LNCAP (cell line): ENCODE measurements around the gene SPATA12.

Experiments
- CTCF ChIP-seq: fragments of 450-650 bp; IDR thresholded peaks from 2 replicates; pipeline ENCODE4 v1.5.1; 2017; ENCODE audit warnings: mild to moderate bottlenecking

SPATA12 gene

DNA sequence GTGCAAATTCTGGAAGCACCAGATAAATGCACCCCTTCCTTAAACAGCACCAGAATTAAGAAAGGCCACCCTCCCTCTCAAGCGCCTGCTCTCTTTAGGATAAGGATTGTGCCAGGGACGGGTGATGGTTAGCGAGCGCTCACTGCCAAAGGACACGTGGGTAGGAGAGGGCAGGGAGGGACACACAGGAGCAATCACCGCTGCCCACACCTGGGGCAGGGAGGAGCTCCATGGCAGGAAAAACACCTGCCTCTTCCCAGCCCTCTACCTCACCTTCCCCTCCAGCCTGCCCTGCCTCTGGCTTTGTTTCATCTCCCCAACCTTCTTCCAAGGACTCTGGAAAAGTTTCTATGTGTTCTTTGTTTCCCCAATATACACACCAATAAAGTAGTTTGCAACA lies 7.3 kb upstream of the SPATA12 start:
- TF ChIP-seq CTCF: no peak

DNA sequence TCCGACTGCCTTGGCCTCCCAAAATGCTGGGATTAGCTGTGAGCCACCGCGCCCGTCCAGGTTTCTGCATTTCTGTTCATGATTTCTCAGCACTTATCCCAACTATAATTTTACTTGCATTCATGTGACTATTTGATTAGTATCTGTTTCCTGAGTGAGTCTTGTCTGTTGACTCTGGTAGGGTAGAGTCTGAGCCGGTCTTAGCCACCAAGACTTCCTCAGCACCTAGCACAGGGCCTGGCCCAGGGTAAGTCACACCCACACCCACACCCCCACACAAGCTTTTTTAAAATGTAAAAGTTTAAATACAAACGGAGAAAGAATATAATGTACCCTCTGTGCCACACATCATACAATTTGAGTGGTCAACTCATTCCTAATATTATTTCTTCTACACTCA lies 3.1 kb upstream of the SPATA12 start:
- no peak for TF ChIP-seq CTCF

DNA sequence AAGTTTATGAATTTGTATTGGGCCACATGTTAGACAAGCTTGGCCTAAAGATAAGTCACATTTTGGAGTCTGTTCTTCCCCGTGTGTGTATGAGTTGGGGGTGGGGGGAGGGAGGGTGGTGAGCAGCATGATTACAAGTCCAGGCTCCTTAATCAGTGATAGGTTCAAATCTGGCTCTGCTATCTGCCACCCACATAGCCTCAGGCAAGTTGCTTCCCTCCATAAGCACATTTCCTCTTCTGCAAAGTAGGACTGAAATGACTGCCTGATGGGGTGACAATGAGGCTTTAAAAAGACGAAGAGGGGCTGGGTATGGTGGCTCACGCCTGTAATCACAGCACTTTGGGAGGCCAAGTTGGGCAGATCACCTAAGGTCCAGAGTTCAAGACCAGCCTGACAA lies 1.1 kb upstream of the SPATA12 start:
- no peak for TF ChIP-seq CTCF

- no peak for TF ChIP-seq CTCF
Observed at GRCh38 chr3:57061556-57061955, 1.1 kb downstream of the SPATA12 start.

DNA sequence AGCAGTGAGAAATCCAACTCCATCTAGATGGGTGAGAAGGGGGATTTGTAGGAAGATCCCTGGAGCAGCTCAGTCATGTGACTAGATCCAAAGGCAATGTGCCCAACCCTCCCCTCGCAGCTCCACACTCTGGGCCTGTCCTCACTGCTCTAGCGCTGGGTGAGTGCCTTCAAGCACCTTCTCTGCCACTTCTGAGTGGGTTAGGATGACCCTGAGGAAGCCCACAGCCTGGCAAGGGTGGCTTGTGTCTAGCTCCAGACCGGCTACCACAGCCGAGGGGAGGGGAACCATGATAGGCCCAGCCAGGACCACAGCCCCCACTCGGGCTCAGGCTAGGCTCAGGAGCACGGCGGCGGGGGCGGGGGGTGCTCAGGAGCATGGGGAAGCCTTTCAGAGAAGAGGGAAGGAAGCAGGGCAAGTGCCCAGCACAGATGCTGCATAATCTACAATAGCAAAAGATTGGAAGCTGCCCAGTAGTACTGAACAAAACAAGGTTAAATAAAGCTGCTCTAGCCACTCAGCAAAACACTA lies 1.7 kb downstream of the SPATA12 start:
- TF ChIP-seq CTCF: no peak

DNA sequence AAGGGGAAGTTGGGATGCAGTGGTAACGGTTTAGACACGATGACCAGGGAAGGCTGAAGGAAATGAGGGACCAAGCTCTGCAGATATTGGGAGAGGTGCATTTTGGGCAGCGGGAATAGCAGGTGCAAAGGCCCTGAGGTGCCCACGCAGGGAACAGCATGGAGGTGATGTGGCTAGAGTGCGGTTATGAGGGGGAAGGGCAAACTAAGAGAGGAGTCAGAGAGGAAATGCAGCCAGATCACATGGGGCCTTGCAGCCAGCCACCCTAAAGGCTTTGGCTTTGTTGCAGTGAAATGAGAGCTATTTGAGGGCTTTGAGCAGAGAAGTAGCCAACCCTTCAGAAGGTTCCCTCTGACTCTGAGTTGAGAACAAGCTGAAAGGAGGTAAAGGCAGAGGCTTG lies 2.6 kb downstream of the SPATA12 start:
- TF ChIP-seq CTCF: no peak

- no peak for TF ChIP-seq CTCF
Observed at GRCh38 chr3:57064001-57064400, 3.5 kb downstream of the SPATA12 start.

DNA sequence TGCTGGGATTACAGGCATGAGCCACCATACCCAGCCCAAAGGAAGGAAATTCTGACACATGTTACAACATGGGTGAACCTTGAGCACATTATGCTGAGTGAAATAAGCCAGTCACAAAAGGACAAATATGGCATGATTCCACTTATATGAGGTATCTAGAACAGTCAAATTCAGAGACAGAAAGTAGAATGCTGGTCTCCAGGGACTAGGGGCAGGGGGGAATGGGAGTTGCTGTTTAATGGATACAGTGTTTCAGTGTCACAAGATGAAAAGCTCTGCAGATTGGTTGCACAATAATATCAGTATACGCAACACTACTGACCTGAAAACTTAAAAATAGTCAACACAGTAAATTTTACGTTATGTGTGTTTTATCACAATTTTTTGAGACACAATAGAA lies 4.1 kb downstream of the SPATA12 start:
- no peak for TF ChIP-seq CTCF
